Choroid plexus epithelial cell (primary cell): ENCODE measurements around the gene TXNDC5.

Experiments used
- DNase-seq: peaks from one replicate; pipeline ENCODE4 v3.0.0-alpha.2; 2010; ENCODE audit warnings: low read depth
- H3K4me3 ChIP-seq: 2 replicates; pipeline ENCODE4 v1.5.1; 2011; ENCODE audit warnings: low read depth, mild to moderate bottlenecking, control low read depth, low read length, moderate library complexity
- CTCF ChIP-seq: conservative IDR thresholded peaks from 2 replicates; pipeline ENCODE4 v1.5.1; 2011; ENCODE audit warnings: low read depth, mild to moderate bottlenecking, control low read depth, inconsistent platforms, low read length, moderate library complexity

TXNDC5 gene

GRCh38 chr6:7939864-7940228, 29.3 kb upstream of the TXNDC5 start:
- no peak for TF ChIP-seq CTCF

GRCh38 chr6:7939184-7939863, 28.7 kb upstream of the TXNDC5 start:
- DNase-seq: no peak

More at GRCh38 chr6:7939864-7940228, 29.3 kb upstream of the TXNDC5 start:
- DNase-seq: no peak
- H3K4me3 ChIP-seq: no peak overlapping the region

GRCh38 chr6:7938562-7939183, 28.1 kb upstream of the TXNDC5 start:
- no peak for TF ChIP-seq CTCF
- DNase-seq: no peak
- H3K4me3 ChIP-seq: no peak overlapping the region

More at GRCh38 chr6:7939184-7939863, 28.7 kb upstream of the TXNDC5 start:
- H3K4me3 ChIP-seq: no peak overlapping the region
- no peak for TF ChIP-seq CTCF

DNA sequence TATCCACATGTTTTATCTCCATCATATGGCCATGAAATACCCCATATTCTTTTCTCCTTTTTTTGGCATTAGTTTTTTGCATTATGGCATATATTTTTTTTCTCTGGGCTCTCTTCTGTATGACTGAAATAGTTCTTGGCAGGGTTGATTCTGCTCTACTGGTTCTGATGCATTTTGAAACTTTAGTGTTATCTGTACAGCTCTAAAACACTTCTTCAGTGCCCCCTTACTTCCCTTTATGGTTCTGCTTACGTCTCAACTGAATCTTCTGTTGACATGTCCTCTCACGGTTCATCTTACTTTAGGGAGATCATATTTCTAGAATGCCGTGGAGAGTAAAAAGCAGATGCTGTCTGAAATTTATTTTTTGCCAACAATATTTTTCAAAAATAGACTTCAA, 23.2 kb upstream of the TXNDC5 start:
- DNase-seq: peak; percentile 37
- TF ChIP-seq CTCF: no peak
- H3K4me3 ChIP-seq: no peak overlapping the region

DNA sequence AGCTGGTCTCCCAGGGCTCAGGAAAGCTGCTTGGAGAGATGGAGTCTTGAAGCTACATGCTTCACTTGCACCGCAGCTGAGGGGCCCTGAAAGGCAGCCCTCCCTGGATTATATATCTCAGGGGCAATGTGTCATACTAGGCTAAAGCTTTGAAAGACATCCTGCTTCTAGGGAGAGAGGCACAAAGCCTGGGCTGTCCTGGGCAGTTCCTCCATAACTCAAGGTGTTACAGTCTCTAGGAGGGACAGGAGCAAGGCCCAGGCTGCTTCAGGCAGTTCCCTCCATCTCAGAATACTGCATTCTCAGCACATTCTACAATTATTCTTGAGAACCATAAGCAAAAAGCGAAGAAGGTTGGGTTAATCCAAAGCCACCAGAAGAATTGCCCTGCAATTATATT, 22.0 kb upstream of the TXNDC5 start:
- no peak overlapping the region for H3K4me3 ChIP-seq
- TF ChIP-seq CTCF: no peak
- no peak for DNase-seq

- no peak for TF ChIP-seq CTCF
- H3K4me3 ChIP-seq: no peak overlapping the region
- DNase-seq: no peak
These were observed 14.3 kb upstream of the TXNDC5 start for GRCh38 chr6:7924867-7925266.

DNA sequence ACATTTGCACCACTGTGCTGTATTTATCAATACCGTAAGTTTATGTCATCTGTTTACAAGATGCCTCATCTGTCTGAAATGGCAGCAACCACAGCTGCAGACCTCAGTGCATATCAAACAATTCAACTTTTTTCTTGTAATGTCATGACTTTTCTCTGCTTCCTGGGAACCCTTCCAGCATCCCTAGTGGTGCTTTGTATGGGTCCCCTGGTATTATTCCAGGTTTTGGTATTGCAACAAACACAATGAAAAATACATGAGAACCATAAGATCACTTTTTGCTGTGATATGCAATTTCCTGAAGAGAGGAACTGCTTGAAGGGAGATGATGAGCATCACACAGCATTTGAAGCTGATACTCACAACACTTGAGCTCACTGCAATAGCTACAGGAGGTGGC, 12.0 kb upstream of the TXNDC5 start:
- peak; percentile 72 for DNase-seq
- no peak for TF ChIP-seq CTCF

More for the DNA sequence above, 12.0 kb upstream of the TXNDC5 start:
- H3K4me3 ChIP-seq: no peak overlapping the region
